Small intestine (tissue), 7 donors: ENCODE data around the gene PPP1R27. TPM values are rescaled to one million over a fixed set of nuclear protein-coding genes. Genes with fewer than 3 reads are reported as not detected.

Experiments used
- DNase-seq, 2 donors: peaks; one replicate each; pipeline versions ENCODE4 v3.0.0 to v3.0.0-alpha.2; 2013
- FAIRE-seq: peaks from 2 replicates; lab custom pipeline; 2012; peaks lifted over from hg19 to GRCh38; lab: Jason Lieb, UNC
- H3K27ac ChIP-seq, 3 donors: one replicate each; pipeline ENCODE4 v1.5.1; 2013; ENCODE audit warnings: low read length in 2 of 3, mild to moderate bottlenecking in 2 of 3, control low read depth in 1 of 3, inconsistent platforms in 1 of 3, low read depth in 1 of 3, moderate library complexity in 1 of 3
- H3K27me3 ChIP-seq, 3 donors: one replicate each; pipeline ENCODE4 v1.6.1; 2013; ENCODE audit warnings: low read length in 3 of 3, inconsistent platforms in 1 of 3; ENCODE audit not compliant: control insufficient read depth in 3 of 3, insufficient read depth in 3 of 3
- H3K36me3 ChIP-seq, 3 donors: one replicate each; pipeline ENCODE4 v1.6.1; 2013; ENCODE audit warnings: low read length in 3 of 3, inconsistent platforms in 1 of 3, low read depth in 1 of 3, mild to moderate bottlenecking in 1 of 3, moderate library complexity in 1 of 3; ENCODE audit not compliant: control insufficient read depth in 3 of 3, insufficient read depth in 2 of 3
- H3K4me1 ChIP-seq, 3 donors: one replicate each; pipeline ENCODE4 v1.6.1; 2013; ENCODE audit warnings: low read length in 2 of 3, inconsistent platforms in 1 of 3, low read depth in 1 of 3, mild to moderate bottlenecking in 1 of 3, moderate library complexity in 1 of 3; ENCODE audit not compliant: control insufficient read depth in 3 of 3, insufficient read depth in 2 of 3
- H3K4me3 ChIP-seq, 3 donors: one replicate each; pipeline ENCODE4 v1.5.1; 2013; ENCODE audit warnings: low read length in 3 of 3, control low read depth in 1 of 3, inconsistent platforms in 1 of 3, low read depth in 1 of 3, mild to moderate bottlenecking in 1 of 3, moderate library complexity in 1 of 3
- H3K9me3 ChIP-seq, 2 donors: one replicate each; pipeline ENCODE4 v1.6.1; 2013; ENCODE audit warnings: low read depth in 1 of 2, low read length in 1 of 2; ENCODE audit not compliant: control insufficient read depth in 2 of 2, insufficient read depth in 1 of 2
- WGBS, 3 donors: extraction: QIAGEN DNeasy Blood & Tissue Kit; methylation state at CpG; one replicate each; pipeline ENCODE4 v1.1.7; 2013; 5-methylcytosine and 5-hydroxymethylcytosine counted together
- polyA plus RNA-seq, 4 donors: library from polyadenylated mRNA; stranded (reverse) in 3 of 4; unstranded in 1 of 4; fragments of 200-250 nt in 3 of 4; fragments of 120-200 nt in 1 of 4; gene quantifications; one replicate each; pipeline versions ENCODE4 v1.2.1 to v1.2.3, GENCODE V29; 2013
- donor health status: healthy with polysubstance abuse.
- donor health status: control.
- donor health status: control.
- donor health status: Bipolar disorder and iron deficiency.
- donor health status: healthy.

The PPP1R27 gene
- polyA plus RNA-seq, 4 donors, result 0.12 to 2.5 (median 0.49) TPM; not detected in 1

DNA sequence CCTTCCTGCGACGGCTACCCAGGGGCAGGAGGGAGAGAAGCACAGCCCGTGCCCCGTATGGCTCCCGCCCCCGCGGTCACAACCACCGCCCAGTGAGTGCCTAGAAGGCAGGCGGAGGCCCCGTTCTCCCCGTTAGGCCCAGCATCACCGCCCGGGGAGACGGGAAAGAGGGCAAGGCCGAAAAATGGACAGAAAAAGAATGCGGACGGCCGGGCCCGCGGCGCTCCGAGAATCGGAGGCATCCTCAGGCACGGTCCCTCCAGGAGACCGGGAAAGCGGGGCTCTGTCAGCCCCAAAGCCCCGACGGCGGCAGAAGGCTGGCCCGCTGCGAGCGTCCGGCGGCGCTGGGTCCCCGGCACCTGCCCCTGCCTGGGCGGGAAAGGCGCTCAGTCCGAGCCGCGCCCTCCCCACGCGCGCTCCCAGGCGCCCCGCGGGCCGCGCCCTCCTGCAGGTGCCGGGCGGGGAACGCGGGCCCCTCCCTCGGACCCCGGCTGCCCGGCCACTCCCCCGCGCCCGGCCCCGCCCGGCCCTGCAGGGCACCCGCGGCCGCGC lies 2.2 kb downstream of the PPP1R27 start:
- Histone ChIP-seq H3K36me3 (peaks cover 0 to 16% (median 0%) of the 10 kb centered on the region in 3 donors), H3K9me3 (no peaks in the 10 kb centered on the region), H3K27ac (peak overlapping the region; percentile 77 to 88 (median 87)), H3K27me3 (no peaks in the 10 kb centered on the region), H3K4me3 (peak overlapping the region; percentile 52 to 70 (median 61)), H3K4me1 (peaks cover 0 to 22% (median 4%) of the 10 kb centered on the region in 3 donors)
- FAIRE-seq (no peak), DNase-seq (no peak)
- WGBS, 3 donors, result 0% methylated on average over 37 to 65 of the region's 65 CpGs

DNA sequence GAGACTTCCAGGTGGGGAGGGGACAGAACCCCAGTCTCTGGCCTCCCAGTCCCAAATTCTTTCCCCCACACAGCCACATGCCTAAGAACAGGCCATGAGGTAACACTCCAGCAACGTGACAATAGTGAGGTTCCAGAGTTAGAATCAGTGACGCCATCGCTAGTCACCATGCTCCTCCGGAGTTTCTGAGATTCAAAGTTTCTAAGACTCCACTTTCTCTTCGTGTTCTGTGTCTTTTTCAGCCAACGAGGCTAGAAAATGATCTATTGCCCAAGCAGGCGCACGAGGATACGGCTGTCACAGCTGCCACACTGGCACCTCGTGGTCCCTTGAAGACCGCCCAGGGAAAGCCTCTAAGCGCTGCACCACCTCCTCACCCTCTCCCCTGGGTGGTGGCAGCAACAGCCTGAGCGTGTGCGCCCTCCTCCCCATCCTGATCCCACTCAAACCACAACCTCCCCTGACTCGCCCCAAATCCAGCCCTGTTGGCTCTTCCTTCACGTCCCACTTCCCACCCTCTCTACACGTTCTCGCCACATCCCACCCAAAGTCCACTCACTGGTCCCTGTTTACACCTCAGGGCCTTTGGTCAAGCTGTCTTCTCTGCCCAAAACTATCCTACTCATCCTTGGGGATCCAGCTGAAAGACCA lies 2.8 kb downstream of the PPP1R27 start:
- 29 to 32% (median 31%) methylated on average over 18 of the region's 18 CpGs for WGBS, 3 donors
- H3K4me3 ChIP-seq, result peak overlapping the region; percentile 52 to 70 (median 61)
- peaks cover 0 to 22% (median 4%) of the 10 kb centered on the region in 3 donors for H3K4me1 ChIP-seq
- H3K9me3 ChIP-seq, result no peaks in the 10 kb centered on the region
- no peaks in the 10 kb centered on the region for H3K27me3 ChIP-seq
- H3K27ac ChIP-seq, result peak overlapping the region; percentile 77 to 88 (median 87)
- DNase-seq (peak in 1 of 2 donors; percentile 49), FAIRE-seq (no peak)
- H3K36me3 ChIP-seq, result peaks cover 0 to 16% (median 0%) of the 10 kb centered on the region in 3 donors

DNA sequence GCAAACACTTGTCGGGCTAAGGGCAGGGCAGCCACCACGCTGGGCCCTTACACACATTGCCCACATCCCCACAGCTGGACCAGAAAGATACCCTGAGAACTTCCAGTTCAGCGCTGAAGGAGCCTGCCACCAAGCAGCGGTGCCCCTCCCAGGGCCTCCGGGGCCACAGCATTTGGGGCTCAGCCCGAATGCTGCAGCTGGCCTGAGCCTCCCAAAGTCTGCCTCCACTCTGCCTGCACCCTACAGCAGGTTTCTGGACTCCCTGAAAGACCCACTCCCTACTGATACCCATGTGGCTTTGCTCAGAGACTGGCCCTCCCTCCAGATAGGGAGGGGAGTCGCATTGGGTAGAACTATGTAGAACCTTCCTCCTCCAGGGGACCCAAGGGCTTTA lies 3.3 kb downstream of the PPP1R27 start:
- Histone ChIP-seq H3K4me3 (no peak overlapping the region), H3K4me1 (peaks cover 0 to 22% (median 4%) of the 10 kb centered on the region in 3 donors), H3K36me3 (peaks cover 0 to 16% (median 0%) of the 10 kb centered on the region in 3 donors), H3K27ac (peak overlapping the region in 1 of 3 donors; percentile 88), H3K27me3 (no peaks in the 10 kb centered on the region), H3K9me3 (no peaks in the 10 kb centered on the region)
- WGBS, 3 donors, result 83 to 84% (median 83%) methylated on average over 7 of the region's 7 CpGs
- no peak for FAIRE-seq
- DNase-seq, result no peak

GRCh38 chr17:81829858-81830257 lies 5.0 kb downstream of the PPP1R27 start:
- H3K4me1 ChIP-seq, result peaks cover 0 to 26% (median 4%) of the 10 kb centered on the region in 3 donors
- FAIRE-seq (no peak), DNase-seq (no peak)
- H3K9me3 ChIP-seq, result no peaks in the 10 kb centered on the region
- H3K36me3 ChIP-seq, result peaks cover 0 to 27% (median 0%) of the 10 kb centered on the region in 3 donors
- no peak overlapping the region for H3K27ac ChIP-seq
- no peak overlapping the region for H3K4me3 ChIP-seq
- no peaks in the 10 kb centered on the region for H3K27me3 ChIP-seq
- WGBS, 3 donors, result 88 to 94% (median 92%) methylated on average over 6 of the region's 6 CpGs

DNA sequence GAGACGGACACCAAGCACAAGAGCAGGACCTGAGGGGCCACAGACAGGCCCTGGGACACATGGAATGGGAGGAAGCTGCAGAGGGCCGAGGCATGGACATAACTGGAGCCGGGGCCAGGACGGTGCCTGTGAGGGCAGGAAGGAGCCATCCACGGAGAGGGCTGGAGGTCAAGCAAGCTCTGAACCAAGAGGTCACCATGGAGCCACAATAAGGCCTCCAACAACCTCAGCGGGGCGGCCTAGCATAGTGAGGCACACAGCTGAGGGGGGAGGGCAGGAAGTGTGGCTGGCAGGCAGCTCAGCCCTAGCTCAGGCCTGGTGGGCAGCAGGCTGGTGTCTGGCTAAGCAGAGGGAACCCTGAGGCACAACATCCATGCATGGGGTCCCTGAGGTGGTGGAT lies 6.2 kb downstream of the PPP1R27 start:
- no peaks in the 10 kb centered on the region for H3K9me3 ChIP-seq
- H3K4me3 ChIP-seq, result no peak overlapping the region
- peaks cover 0 to 22% (median 4%) of the 10 kb centered on the region in 3 donors for H3K4me1 ChIP-seq
- 82 to 88% (median 83%) methylated on average over 7 of the region's 7 CpGs for WGBS, 3 donors
- no peak for FAIRE-seq
- H3K36me3 ChIP-seq, result peaks cover 0 to 34% (median 3%) of the 10 kb centered on the region in 3 donors
- no peak for DNase-seq
- no peaks in the 10 kb centered on the region for H3K27me3 ChIP-seq
- H3K27ac ChIP-seq, result no peak overlapping the region

- 68 to 81% (median 76%) methylated on average over 11 of the region's 11 CpGs for WGBS, 3 donors
- H3K27ac ChIP-seq, result no peak overlapping the region
- FAIRE-seq (no peak), DNase-seq (no peak)
- H3K27me3 ChIP-seq, result no peaks in the 10 kb centered on the region
- H3K36me3 ChIP-seq, result peaks cover 0 to 52% (median 3%) of the 10 kb centered on the region in 3 donors
- no peaks in the 10 kb centered on the region for H3K9me3 ChIP-seq
- H3K4me3 ChIP-seq, result no peak overlapping the region
- H3K4me1 ChIP-seq, result peaks cover 0 to 27% (median 5%) of the 10 kb centered on the region in 3 donors
These were observed 8.9 kb downstream of the PPP1R27 start for GRCh38 chr17:81825841-81826466.

GRCh38 chr17:81824595-81824994 lies 10.3 kb downstream of the PPP1R27 start:
- Histone ChIP-seq H3K4me1 (peaks cover 0 to 27% (median 5%) of the 10 kb centered on the region in 3 donors), H3K9me3 (no peaks in the 10 kb centered on the region), H3K36me3 (peaks cover 0 to 46% (median 3%) of the 10 kb centered on the region in 3 donors), H3K27ac (no peak overlapping the region), H3K4me3 (no peak overlapping the region), H3K27me3 (no peaks in the 10 kb centered on the region)
- FAIRE-seq, result no peak
- DNase-seq, result no peak
- WGBS, 3 donors, result 85 to 93% (median 90%) methylated on average over 8 to 11 of the region's 11 CpGs

DNA sequence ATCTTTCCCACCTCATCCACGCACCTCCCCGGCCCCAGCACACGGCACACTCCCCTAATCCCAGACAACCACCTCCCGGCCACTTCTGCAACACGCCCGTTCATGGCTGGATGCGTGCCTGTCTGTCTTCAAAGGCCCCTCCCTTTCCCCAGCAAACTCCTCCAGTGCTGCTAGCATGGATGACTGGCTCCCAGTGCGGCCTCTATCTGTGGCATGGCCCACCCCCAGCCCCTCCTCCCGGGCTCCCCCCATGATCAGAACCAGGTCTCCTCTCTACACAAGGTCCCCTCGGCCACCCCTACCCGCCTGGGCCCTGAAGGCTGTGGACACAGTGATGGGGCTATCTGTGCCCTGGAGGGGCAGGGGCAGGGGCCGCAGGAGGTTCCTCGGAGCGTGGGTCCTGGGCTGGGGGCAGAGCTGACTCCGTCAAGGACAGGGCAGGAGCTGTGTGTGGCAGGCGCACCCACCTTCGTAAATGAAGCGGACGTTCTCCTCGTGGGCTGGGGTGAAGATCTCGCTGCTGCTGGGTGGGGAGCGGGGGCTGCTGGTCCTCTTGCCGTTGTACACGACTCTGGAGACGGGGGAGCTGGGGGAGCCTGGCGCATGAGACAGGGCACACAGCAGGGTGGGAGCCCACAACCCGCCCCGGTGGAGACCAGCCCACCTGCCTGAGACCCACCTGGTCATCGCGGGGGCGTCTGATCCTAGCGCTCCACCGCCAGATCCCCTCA lies 10.9 kb downstream of the PPP1R27 start:
- H3K27me3 ChIP-seq, result no peaks in the 10 kb centered on the region
- H3K4me1 ChIP-seq, result peaks cover 0 to 27% (median 5%) of the 10 kb centered on the region in 3 donors
- H3K4me3 ChIP-seq, result no peak overlapping the region
- H3K36me3 ChIP-seq, result peaks cover 0 to 43% (median 3%) of the 10 kb centered on the region in 3 donors
- H3K27ac ChIP-seq, result no peak overlapping the region
- FAIRE-seq (no peak), DNase-seq (no peak)
- no peaks in the 10 kb centered on the region for H3K9me3 ChIP-seq
- 89% methylated on average over 33 of the region's 33 CpGs for WGBS, 3 donors
